Measurements from ENCODE around the gene PMEPA1.

DNA sequence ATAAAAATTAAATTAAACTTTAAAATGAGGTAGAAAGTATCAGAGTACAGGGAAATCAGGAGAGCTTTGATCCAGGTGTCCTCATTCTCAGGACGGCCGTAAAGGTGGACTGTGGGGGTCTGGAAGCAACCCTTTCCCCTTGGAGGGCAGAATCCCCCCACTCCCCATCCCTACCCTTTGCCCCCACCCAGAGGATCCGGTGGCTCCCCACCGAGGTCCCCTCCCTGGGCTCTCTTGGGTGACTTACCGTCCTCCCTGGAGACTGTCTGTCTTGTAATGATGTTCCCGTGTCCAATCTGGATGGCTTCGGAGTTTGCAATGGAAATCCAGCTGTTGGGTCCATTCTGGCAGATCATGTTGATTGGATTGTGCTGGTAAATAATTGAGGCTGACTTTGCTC lies 96.9 kb downstream of the PMEPA1 start:
- TF ChIP-seq, protein P1, sequence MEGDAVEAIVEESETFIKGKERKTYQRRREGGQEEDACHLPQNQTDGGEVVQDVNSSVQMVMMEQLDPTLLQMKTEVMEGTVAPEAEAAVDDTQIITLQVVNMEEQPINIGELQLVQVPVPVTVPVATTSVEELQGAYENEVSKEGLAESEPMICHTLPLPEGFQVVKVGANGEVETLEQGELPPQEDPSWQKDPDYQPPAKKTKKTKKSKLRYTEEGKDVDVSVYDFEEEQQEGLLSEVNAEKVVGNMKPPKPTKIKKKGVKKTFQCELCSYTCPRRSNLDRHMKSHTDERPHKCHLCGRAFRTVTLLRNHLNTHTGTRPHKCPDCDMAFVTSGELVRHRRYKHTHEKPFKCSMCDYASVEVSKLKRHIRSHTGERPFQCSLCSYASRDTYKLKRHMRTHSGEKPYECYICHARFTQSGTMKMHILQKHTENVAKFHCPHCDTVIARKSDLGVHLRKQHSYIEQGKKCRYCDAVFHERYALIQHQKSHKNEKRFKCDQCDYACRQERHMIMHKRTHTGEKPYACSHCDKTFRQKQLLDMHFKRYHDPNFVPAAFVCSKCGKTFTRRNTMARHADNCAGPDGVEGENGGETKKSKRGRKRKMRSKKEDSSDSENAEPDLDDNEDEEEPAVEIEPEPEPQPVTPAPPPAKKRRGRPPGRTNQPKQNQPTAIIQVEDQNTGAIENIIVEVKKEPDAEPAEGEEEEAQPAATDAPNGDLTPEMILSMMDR (IDR thresholded peaks at IDR 0.05), result no peak
- TF ChIP-seq POLR2A (IDR thresholded peaks at IDR 0.05), result no peak

All from Peyer's patch (tissue), 4 donors.